Stimulated activated CD8-positive, alpha-beta memory T cell treated with anti-CD3 and anti-CD28 coated beads, Interleukin-2, amount 100 ng/mL, for 48 hours (primary cell): ENCODE results near the gene CALU.

Experiments
- DNase-seq, 2 donors: peaks; one replicate each; pipeline ENCODE4 v3.0.0-alpha.2; 2020; ENCODE audit warnings: low read depth in 2 of 2

CALU gene

DNA sequence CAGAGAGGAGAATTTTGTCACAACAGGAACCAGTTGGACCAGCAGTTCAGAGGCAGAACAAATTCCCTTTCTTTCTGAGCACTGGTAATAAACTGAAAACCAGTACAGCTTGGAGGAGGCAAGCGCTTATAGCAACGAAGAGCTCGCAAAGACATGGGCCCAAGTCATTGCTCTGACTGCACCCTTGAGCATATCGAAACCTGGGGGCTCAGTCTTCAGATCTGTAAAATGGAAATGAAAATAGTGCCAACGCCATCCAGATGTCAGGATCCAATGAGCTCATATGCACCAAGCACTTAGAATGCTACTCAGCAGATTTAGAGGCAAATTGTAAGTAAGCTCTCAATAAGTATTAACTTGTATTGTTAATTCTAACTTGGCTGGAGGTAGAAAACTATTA lies 14.4 kb upstream of the CALU start:
- DNase-seq, result no peak

DNA sequence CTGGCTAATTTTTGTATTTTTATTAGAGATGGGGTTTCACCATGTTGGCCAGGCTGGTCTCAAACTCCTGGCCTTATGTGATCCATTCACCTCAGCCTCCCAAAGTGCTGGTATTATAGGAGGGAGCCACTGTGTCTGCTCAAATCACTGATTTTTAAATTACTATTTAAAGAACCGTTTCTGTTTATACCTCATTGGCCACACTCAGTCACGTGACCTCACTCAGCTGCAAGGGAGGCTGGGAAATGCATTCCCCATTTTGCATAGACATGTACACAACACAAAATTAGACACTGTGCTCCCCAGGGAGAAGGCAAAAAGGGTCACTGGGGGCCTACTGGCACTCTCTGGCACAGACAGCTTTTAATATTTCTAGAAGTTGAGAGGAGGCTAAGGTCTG lies 13.6 kb upstream of the CALU start:
- no peak for DNase-seq

DNA sequence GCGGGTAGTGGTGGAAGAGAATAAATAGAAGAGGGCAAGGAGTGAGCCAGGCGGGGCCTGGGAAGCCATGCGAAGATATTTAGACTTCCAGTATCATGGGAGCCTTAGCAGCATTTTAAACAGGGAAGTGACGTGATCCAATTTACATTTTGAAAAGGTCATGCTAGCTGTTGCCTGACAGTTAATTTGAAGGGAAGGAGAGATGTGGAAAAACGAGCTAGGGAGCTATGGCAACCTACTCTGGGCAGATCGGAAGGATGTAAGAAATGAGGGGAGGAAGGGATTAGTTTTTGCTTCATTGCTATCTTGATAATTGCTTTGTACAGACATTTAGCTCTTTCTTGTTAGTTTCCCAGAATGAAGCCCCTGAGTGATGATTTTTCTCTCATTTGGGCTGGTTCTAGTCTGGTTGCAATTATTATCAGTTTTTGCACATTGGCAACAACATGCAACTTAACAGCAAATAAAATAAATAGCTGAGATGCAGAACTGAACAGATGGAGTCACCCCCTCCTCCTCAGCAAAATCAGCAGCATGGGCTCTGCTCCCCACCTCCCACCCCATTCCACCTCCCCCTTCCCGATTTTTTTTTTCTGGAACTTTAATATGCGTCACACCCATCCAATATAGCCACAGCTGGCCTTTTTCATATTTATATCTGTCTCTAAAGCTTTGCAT lies 13.0 kb upstream of the CALU start:
- no peak for DNase-seq

- DNase-seq, result no peak
Measured at GRCh38 chr7:128726737-128727072, 12.5 kb upstream of the CALU start.

DNA sequence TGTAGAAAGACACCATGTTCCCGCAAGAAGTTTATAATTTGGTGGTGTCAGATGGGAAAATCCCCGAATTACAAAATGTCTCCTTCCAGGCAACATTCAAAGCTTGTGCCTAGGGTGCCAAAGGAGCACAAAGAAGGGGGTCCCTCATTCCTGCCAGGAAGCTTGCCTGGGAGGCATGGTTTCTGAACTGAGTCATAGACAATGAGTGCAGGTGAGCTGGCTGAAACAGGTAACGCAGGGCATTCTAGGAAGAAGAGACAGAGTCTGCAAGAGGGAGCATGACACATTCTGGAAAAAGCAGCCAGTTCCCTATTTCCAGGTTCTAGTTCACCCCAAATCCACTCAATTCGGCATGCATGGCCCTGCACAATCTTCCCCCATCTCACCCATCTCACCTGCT lies 11.9 kb upstream of the CALU start:
- DNase-seq, result no peak

GRCh38 chr7:128728598-128728997 lies 10.6 kb upstream of the CALU start:
- DNase-seq, result no peak

DNA sequence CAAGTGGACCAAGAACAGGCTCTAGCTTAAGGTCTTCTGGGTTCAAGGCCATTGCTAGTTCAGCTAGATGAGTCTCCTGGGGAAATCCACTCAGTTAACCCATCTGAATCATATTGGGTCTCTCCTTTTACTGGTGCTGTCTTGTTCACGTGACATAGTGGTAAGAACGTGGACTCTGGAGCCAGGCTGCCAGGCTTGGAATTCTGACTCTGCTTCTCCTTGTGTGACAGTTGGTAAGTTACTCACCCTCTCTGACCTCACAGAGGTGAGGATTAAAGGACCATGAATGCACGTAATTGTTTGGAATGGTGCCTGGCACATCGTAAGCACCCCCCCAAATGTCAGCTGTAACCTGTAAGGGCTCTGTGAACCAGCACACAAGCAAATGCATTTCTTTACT lies 9.7 kb upstream of the CALU start:
- no peak for DNase-seq

DNA sequence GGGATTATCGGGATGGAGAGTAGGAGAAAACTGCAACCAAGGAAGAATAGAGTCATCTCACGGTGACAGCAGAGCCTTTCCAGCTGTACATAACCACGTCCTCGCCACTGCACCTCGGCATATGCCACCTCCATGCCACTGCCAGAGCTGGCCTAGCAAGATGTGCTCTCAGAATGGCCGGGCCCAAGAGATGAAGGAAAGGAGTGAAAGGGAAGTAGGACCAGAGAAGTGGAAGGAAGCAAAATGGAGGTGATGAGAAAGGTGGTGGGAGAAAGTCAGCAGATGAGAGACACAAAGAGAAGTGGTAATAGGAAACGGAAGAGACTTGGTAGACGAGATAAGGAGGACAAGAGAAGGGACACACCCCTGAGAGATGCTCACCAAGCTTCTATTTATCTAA lies 8.0 kb upstream of the CALU start:
- no peak for DNase-seq

- DNase-seq, result no peak
Measured at GRCh38 chr7:128732521-128733277, 6.5 kb upstream of the CALU start.

DNA sequence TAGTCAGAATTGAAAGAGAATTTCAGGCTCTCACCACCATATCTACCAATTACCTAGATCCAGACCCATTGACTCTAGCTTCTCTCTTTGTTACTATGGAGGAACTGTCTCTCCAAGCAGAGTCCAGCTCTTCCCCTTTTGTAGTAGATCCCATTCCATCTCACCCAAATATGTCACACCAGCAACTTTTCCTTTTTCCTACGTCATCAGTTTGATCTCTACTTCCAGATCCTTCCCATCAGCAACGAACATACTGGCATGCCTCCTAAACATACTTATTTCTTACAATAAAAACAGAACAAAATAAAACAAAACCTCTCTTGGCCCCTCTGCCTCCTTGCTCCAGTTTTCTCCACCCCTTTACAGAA lies 5.9 kb upstream of the CALU start:
- DNase-seq, result no peak

- DNase-seq, result no peak
Measured at GRCh38 chr7:128734890-128735289, 4.3 kb upstream of the CALU start.

DNA sequence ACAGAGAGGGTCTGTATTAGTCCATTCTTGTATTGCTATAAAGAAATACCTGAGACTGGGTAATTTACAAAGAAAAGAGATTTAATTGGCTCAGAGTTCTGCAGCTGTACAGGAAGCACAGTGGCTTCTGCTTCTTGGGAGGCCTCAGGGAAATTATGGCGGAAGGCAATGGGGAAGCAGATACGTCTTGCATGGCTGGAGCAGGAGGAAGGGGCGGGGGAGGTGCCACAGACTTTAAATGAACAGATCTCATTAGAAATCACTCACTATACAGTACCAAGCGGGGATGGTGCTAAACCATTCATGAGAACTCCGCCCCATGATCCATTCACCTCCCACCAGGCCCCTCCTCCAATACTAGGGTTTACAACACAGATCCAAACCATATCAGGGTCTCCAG lies 3.7 kb upstream of the CALU start:
- DNase-seq, result no peak

DNA sequence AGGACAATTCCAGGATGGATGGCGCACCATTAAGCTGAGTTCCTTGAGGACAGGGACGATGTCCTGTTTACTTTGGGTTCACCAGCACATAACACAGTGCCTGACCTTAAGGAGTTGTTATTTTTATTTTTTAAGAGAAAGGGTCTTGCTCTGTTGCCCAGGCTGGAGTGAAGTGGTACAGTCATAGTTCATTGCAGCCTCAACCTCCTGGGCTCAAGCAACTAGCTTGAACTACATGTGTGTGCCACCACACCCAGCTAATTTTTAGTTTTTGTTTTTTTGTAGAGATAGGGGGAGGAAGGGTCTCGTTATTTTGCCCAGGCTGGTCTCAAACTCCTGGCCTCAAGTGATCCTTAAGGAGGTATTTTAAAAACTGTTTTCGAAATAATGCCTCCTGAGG lies 1.7 kb upstream of the CALU start:
- DNase-seq, result no peak

DNA sequence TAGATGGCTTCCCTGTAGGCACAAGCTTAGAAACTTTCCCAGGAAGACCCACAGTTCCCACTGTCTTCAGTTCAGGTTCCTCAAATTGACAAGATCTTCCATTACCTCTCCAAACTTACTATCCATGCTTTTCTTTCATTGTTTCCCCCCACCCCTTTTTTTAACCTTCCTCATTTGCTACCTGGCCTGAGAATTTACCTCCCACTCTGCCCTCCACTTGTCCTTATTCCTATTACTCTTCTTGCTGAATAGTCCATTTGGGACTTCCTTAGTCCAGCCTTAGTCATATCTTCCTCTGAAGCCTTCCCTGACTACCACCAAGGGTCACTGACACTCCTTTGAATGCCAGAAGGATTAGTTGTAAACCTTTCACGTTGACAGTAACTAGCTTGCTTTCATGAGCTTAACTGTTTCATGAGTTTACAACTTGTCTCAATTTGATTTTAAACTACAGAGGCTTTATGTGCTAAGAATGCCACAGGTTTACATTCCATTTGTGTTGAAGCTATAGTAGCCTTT lies 1.2 kb upstream of the CALU start:
- DNase-seq, result no peak

- DNase-seq, result no peak
Measured at GRCh38 chr7:128738570-128739047, 550 bp upstream of the CALU start.

- no peak for DNase-seq
Measured at GRCh38 chr7:128739990-128740682, 977 bp downstream of the CALU start.

DNA sequence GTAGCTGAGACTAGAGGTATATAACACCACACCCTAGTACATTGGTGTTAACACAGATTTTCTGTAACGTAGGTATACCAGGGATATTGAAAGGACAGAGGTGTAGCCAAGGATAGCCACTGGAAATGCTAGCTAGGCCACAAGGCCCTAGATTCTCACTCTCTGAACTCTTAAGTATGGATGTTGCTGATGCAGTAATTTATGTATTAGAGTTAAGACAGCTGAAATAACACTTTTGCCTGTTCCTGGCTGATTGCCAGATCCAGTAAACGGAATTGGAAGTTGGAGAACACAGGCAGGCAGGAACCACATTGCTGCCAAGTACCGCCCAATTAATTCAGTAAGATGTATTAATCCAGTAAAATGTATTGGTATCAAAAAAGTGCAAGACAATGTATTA lies 1.8 kb downstream of the CALU start:
- no peak for DNase-seq

DNA sequence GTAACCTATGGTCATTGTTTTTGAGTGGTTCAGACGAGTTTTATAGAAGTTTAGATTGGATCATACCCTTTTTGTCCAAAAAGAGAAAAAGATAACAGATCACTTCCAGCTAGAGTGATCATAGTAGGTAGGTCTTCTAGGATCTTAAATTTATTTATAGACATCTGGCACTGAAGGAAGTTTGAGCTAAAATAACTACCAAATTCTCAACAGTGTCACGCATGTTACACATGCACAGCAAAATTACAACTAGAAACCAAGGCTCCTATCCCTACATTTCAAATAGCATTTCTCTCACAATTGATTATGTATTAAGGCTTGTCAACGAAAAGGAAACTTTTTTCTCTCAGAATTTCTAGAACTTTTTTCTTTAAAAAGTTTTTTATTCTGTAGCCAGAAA lies 2.3 kb downstream of the CALU start:
- no peak for DNase-seq

DNA sequence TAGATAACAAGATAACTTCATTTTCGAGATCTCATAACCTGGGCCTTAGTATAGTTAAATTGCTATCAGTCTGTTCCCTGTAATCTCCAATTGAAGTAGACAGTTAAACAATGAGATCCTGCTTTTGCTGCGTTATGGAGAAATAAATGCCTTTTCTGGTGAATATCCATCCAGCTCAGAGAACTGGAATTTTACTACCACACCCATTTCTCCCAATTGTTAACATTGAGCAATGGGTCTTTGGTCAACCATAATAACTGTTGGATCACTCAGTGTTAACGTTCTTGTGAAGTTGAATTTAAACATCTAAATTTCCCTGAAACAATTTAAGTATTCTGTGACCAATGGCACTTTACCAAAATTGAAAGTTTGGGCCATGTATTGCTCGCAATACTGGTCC lies 3.0 kb downstream of the CALU start:
- DNase-seq, result no peak

GRCh38 chr7:128743112-128743772 lies 4.1 kb downstream of the CALU start:
- DNase-seq, result no peak

DNA sequence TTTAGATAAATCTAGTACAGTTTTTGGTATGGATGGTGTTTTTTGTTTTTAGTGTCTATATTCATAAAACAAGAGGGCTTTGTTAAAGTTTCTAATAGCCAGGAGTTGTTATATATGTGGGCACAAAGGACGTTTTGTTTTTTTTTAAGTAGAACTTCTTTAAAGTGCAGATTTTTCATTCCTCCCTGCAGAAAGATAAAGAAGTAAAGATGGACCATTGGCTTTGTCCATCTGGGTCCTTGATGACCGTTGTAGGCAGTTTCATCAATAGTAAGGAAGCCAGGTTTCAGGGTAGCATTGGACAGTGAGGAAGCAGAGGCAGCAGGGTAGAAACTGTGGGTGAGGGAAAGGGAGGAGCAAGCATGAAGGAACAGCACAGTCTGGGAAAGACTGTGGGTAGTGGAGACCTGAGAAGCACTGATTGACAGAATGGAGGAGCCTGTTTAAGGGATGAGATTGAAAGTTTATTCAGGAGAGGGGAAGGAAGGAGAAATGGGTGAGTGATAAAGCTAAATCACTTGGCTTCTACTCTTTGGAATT lies 5.3 kb downstream of the CALU start:
- no peak for DNase-seq

GRCh38 chr7:128745706-128746105 lies 6.5 kb downstream of the CALU start:
- no peak for DNase-seq
